HuH-7 (cell line): ENCODE data around the gene ANGEL1.

ENCODE experiments used
- DNase-seq: peaks from one replicate; pipeline ENCODE4 v3.0.0; 2011; ENCODE audit warnings: low spot score

ANGEL1 gene, protein sequence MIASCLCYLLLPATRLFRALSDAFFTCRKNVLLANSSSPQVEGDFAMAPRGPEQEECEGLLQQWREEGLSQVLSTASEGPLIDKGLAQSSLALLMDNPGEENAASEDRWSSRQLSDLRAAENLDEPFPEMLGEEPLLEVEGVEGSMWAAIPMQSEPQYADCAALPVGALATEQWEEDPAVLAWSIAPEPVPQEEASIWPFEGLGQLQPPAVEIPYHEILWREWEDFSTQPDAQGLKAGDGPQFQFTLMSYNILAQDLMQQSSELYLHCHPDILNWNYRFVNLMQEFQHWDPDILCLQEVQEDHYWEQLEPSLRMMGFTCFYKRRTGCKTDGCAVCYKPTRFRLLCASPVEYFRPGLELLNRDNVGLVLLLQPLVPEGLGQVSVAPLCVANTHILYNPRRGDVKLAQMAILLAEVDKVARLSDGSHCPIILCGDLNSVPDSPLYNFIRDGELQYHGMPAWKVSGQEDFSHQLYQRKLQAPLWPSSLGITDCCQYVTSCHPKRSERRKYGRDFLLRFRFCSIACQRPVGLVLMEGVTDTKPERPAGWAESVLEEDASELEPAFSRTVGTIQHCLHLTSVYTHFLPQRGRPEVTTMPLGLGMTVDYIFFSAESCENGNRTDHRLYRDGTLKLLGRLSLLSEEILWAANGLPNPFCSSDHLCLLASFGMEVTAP

DNA sequence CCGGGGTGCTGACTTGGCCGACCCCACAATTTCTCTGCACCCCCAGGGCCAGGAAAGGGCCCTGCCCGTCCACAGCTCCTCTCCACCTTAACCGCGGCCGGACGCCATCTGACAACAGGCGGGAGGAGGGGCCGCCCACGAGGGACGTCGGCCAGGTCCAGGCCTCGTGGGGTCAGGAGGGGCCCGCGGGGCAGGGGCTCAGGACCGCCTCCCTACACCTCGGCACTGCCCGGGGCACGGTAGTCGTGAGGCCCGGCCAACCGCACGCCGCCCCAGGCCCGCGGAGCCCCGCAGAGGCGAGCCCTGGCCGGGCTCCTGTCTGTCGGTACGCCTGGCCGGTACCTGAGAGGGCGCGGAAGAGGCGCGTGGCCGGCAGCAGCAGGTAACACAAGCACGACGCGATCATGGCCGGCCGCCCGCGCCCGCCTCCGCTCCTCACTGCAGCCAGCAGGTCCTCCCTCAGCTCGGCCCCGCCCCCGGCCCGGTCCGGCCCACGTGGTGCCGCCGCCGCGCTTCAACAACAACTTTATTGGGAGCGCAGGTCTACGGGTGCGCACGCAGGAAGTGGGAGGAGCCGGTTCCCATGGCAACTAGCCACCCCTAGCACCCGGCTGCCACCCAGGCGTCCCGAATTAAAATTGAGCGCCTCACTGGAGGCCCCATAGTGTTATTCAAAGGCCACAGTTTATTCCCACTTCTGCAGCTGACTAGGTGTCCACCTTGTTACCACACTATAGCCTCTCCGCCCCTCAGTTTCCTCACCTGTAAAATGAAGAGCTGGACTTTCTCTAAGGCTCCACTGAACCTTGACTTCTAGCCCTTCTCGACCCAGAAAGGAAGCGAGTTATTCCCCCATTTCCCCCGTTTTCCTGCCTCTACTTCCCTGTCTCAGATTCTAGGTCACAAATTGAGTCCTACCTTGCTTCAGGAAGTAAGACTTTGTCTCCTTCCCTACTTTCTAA lies at the start of gene ANGEL1:
Gene ANGEL1, minus strand, starts transcription at position 461 of the 962 bp plus-strand sequence. Its CDS starts 55 bp downstream, at position 406.
- peak; percentile 69 for DNase-seq

DNA sequence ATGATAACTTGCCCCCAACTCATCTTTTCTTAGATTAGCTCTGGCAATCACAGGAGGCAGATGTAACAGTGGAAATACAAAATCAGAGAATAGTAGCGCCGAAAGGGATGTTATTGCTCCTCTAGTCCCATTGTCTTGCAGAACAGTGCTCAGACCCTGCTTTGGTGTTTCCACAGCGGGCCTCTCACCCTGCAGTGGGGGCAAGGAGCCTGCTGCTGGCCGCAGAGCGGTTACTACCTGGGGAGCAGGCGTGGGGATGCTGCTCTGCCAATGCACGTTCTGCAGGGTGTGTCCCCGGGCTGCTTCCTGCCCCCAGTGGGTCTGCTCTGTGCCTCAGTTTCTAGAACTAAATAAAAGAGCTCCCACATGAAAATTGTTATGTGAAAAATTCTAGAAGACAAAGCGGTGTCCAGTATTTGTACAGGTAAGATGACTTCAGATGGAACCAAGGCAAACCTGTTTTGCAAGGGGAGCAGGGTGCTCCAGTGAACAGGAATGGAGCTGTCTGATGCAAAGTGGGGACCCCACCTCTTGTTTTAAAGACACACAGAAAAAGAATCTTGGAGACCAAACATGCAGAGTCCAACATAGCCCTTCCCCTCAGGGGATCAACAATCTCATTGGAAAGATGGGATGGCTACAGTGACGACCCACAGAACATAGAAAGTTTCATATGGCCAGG lies 49.0 kb upstream of the ANGEL1 start:
- no peak for DNase-seq

DNA sequence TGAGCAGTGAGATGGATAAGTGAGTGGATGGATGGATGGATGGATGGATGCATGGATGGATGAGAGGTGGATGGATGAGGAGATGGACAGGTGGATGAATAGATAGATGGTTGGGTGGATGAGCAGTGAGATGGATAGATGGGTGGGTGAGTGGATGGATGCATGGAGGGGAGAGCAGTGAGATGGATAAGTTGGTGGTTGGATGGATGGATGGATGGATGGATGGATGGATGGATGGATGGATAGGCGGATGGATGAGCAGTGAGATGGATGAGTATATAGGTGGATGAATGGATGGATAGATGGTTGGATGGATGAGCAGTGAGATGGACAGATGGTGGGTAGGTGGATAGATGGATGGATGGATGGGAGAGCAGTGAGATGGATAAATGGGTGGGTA lies 44.1 kb upstream of the ANGEL1 start:
- no peak for DNase-seq

DNA sequence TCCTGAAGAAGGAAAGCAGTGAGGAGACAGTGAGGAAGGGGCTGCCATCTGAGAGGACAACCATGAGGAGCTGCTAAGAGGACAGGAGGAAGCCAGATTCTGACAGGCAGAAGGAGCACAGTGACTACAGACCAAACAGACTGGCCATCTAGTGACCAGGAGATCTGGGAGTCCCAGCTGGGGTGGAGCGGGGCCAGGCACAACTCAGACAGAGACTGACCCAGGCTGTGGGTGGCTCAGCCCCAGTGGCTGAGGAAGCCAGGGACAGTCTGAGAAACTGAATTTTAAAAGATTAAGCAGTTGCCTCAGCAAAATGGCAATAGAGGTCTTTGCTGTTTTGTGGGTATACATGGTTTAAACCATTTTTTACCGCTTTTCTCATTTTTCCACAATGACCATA lies 42.4 kb upstream of the ANGEL1 start:
- no peak for DNase-seq

DNA sequence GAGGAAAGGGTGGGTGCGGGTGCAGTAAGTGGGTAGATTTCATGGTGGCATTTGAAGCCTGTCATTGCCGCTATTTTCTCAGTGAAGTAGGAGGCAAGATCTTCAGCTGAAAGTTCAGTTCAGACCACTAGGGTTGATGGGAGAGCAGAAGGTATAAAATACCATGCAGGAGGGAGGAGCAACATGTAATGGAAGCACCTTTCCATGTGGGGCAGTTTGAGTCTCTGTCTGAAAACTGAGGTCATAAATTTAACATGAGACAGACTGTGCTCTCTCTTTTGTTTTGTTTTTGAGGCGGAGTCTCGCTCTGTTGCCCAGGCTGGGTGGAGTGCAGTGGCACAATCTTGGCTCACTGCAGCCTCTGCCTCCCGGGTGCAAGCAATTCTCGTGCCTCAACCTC lies 36.2 kb upstream of the ANGEL1 start:
- DNase-seq = no peak

DNA sequence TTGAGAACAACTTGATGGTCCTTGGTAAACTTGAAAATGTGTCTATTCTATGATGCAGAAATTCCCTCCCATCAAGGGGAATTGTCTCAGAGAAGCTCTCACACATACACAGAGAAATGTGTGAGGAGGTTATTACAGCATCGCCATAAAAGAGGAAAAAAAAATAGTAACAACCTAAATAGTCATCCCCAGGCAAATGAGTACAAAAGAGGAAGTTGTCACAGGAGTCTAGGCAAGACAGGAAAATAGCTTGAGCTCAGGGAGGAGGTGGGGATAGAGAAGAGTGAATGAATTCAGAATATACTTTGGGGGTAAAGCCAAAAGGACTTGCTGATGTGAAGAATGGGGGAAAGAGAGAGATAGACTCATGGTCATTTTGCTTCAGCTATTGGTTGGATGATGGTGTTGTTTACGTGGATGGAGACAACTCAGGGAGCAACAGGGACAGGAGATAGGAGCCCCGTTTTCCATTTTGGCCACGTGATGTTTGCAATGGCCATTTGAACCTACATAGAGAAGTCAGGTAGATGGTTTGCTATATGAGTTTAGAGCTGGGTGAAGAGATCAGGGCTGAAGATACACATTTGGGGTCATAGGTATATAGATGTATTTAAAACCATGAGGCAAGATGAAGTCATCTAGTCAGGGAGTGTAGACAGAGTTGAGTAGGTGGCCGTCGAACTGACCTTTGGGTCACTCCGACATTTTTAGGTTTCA lies 33.8 kb upstream of the ANGEL1 start:
- no peak for DNase-seq

DNA sequence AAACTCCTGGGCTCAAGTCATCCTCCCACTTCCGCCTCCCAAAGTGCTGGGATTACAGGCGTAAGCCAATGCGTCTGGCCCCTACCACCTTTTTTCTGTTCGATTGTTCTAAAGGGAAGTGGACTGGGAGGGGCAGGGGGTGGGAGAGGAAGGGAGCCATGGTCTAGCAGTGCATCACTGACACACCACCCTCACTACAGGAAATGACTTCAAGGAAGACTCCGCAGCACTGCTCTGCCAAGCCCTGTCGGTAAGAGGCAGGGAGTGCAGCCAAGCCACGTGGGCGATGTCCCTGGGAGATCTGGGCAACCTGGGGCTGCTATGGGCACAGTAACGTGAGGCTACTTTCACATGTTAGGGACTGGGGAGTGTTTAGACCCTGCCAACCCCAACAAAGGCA lies 31.5 kb upstream of the ANGEL1 start:
- no peak for DNase-seq

DNA sequence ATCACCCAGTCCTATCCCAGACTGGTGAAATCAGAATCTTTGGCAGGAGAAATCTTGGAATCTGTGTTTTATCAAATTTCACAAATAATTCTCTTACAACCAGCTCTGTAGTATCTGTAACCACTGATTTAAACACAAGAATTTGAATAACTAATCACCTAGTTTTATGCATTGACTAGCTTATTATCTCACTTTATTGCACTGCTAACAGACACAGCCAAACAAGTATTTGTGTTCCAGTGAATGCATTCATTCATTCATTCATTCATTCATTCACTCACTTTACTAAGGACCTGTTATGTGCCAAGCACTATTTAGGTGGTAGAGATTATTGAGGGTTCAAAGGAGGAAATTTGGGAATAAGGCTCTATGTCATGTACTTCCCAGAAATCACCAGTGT lies 29.7 kb upstream of the ANGEL1 start:
- no peak for DNase-seq

DNA sequence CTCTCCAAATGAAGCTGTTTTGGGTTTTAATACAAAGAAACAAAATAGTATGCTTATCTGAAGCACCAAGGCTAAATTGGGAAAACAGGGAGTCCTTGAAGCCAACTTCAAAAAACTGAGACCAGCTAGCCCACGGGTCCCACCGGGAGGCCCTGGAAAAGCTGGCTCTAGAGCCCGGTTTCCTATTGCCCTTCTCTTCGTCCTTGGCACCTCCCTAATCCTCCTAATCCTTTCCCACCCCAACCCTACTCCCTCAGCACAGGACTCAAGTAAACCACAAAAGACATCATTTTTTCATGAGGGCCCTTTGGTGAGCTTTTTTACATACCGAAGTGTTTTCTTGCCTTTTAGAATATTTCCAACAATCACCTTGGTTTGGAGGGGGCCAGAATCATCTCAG lies 24.8 kb upstream of the ANGEL1 start:
- DNase-seq = no peak

DNA sequence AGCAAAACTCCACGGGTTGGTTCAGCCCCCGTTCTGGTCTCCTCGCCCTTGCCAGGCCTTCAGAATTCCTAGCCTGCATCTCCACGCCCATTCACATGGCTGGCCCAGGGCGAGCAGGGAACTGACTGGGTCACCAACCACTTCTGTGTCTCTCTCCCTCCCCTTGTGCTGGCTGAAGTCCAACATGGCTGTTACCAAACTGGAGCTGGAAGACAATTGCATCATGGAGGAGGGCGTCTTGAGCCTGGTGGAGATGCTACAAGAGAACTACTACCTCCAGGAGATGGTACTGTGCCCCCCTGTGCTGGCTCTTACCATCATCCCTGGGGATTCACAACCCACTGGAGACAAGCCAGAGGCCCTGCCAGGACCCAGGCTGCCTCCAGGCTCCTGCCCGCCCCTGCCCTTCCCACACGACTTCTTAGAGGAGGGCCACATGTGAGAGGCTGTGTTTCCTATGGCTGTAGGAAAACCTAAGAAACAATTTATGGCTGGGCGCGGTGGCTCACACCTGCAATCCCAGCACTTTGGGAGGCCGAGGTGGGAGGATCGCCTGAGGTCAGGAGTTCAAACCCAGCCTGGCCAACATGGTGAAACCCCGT lies 23.4 kb upstream of the ANGEL1 start:
- no peak for DNase-seq

DNA sequence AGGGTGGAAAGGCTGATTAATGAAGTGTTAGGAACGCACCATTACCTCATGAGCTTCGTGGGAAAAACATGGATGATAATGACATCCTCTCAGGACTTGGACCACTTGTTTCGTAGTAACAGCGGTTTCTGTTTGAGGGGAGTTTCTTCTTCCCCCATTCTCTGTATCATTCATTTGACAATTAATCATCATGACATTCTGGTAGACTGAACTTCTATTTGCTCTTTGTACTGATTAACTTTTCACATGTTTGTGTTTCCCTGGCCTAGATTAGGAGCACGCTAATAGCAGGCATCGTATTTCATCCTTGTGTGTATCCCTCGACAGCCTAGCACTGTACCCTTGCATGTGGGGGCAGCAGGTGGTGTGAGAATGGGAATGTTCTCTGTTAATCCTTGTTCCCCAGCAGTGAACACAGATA lies 21.6 kb upstream of the ANGEL1 start:
- peak; percentile 29 for DNase-seq

DNA sequence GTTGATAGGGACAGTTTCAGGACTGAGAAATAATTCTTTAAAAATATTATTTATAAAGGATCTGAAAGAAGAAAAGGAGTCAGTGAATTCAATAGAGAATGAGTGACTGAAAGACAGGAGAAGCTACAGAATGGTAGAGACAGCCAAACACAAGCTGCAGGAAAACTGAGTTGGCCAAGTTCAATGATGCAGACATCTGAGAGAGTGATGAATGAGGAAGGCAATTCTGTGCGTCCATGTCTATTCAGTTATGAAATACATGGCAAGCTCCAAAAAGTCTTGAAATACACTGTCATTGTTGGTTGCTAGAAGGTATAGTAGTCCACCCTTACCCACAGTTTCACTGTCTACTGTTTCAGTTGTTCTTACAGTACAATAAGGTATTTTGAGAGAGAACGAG lies 20.3 kb upstream of the ANGEL1 start:
- DNase-seq = no peak

DNA sequence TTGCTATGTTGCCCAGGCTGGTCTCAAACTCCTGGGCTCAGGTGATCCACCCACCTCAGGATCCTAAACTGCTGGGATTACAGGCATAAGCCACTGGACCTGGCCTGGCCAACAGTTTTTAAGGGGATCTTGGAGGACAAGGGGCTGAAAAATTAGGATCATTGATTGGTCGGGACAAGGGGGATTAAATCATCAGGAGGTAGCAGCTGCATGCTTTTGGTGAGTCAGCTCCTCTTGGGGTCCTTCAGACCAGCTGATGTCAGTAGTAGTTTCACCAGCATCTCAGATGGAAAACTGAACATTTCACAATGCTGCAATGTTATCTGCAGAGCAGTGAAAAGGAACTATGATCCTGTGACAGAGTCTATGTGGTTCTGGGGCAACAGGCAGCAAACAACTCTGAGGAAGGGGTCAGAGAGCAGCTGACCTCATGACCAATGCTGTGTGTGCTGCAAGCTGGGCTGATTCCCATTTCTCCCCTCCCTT lies 19.9 kb upstream of the ANGEL1 start:
- DNase-seq = no peak

DNA sequence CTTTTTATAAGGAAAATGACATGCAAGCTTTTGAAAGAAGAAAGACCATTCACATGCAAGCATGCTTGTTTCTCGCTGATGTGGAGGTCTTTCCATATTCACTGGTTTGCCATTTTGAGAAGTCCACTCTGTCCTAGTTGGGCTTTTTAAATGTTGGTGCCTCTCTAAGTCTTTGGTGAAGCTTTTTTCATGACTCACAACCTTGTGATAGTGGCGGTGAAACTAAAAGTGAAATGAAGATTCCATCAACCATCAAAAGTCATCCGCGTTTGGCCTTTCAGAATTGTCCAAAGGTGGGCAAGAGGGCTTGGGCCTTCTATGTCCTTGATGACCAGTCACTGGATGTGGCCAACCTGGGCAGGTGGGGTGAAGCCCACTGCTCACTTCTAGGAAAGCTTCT lies 17.9 kb upstream of the ANGEL1 start:
- DNase-seq = no peak

DNA sequence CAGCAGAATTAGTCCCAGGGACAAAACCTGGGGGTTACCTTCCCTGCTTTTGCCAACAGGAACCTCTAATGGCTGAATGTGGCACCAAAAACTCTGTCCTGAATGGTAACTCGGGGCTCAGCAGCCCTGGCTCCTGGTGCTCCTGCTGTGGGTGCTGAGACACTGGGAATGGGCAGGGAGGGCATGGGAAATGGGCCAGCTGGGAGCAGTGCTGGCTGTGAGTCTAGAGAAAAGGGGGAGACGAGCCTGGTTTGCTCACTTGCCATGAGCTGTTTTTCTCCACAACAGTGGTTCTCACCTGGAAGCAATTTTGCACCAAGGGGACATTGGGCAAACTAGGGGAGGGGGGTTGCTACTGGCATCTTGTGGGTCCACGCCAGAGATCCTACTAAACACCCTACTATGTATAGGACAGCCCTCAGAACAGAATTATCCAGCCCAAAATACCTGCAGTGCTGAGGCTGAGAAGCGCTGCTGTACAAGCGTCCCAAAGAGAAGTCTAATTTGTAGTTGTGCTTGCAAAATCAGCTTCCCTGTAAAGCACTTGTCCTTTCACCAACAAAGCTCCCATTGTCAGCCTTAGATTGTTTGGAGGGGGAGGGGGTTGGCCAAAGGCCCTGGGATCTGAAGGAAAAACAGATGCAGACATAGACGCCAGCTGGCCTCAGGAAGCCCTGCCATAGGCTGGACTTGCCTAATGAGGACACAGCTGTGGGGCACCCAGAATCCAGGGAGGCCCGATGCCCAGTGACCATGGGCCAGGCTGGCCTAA lies 17.2 kb upstream of the ANGEL1 start:
- peak; percentile 70 for DNase-seq

DNA sequence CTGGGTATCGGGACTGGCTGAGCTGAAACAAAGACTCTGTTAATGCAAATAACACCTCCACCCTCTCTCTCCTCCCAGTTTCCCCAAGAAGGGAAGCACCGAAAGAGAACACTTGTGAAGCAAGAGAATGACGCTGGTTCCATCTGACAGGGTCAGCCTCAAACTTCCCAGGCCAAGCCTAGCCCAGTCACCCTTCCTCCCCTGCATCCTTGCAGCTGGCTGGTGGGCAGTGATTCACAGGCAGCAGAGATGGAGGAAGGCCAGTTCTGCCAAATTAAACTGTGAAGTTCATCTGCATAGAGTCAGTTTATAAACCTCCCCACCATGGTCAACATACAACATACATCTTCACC lies 16.3 kb upstream of the ANGEL1 start:
- DNase-seq = no peak

DNA sequence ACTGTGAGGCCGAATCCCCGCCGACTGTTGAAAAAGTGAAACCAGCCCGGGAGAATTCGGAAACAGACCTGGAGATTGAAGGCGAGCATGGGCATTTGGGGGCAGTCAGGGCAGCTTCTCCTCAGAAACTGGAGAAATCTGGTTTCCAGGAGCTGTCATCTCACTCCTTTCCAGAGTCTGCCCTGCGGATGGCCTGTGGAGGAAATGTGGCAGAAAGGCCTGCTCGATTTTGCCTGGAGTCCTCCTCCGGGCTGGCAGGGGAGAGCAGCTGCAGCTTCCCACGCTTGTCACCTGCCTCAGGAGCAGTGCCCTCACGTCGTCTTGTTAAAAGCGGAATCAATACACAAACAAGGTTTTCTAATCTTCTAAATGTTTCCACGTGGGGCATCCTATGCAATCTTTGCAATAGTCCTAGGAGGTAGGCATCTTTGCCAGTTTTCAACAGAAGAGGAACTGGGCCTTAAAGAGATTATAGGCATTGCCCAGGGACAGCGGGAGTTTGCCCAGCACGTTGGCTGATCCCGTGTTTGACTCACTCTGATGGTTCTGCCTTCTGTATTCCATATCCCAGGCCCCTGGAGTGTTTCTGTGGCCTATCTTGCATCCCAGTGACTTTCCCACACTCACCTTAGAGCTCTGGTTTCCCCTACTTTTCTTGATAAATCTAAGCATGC lies 15.8 kb upstream of the ANGEL1 start:
- no peak for DNase-seq

DNA sequence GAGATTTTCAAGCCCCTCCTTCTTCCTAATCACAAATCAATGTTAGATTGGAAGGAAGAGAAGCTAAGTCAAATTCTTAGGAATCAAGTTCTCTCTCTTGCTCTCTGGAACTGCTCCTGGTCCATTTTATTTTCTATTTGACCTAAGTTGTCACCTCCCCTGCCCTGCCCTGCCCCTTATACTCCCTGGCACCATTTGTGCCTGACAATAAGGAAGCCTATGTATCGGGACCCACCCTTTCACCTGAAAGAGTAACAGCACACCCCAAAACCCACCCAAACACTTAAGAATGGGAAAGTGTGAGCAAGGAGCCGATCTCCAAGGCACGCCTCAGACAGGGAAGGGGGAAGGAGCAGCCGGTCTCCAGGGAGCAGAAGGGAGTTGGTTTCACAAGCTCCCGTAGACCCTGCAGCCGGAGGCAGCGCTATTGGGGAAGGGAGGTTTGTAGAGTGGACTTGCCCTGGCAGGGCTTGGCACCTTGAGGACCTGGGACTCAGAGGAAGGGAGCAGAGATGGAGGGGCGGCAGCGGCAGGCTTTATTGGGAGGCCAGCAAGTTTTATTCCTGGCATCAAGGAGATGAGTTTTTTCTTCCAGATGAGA lies 15.1 kb upstream of the ANGEL1 start:
- no peak for DNase-seq

DNA sequence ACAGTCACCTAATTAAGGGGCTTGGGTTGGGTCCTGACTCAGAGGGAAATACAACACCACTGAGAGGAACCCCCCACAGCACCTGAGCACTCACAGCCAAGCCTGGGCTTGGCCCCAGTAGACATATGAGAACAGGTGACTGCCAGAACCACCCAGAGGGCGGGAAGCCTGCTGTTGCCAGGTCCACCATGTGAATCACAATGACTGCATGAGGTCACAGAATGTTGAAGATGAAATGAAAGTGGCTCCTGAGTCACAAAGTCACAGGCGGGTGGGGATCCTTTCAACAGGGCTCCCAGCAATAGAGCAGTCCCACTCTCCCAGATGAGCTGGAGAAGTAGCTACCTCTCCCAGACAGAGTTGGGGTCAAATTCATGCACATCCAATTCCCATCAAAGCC lies 13.4 kb upstream of the ANGEL1 start, which contains the start of gene LRRC74A:
Gene LRRC74A, plus strand, starts transcription at position 287 of the 400 bp plus-strand sequence. CDS start 290 bp downstream, outside the sequence.
- no peak for DNase-seq
